Measurements from ENCODE around the gene MACROD2.

MACROD2 gene

GRCh38 chr20:16052456-16052855 is 2057.1 kb downstream of the MACROD2 start:
- TF ChIP-seq CTCF (conservative IDR thresholded peaks at IDR 0.05; ENCODE audit: low read depth, low read length) = no peak
- no peak for DNase-seq (ENCODE audit: low read depth)

GRCh38 chr20:16054985-16055384 is 2059.7 kb downstream of the MACROD2 start:
- DNase-seq (ENCODE audit: low read depth) = no peak
- no peak overlapping the region for H3K4me3 ChIP-seq (ENCODE audit: low read length)
- no peak for TF ChIP-seq CTCF (conservative IDR thresholded peaks at IDR 0.05; ENCODE audit: low read depth, low read length)

More at GRCh38 chr20:16052456-16052855, 2057.1 kb downstream of the MACROD2 start:
- H3K4me3 ChIP-seq (ENCODE audit: low read length) = no peak overlapping the region

GRCh38 chr20:16057651-16058050 is 2062.3 kb downstream of the MACROD2 start:
- DNase-seq (ENCODE audit: low read depth) = no peak
- H3K4me3 ChIP-seq (ENCODE audit: low read length) = no peak overlapping the region
- TF ChIP-seq CTCF (conservative IDR thresholded peaks at IDR 0.05; ENCODE audit: low read depth, low read length) = no peak

- TF ChIP-seq CTCF (conservative IDR thresholded peaks at IDR 0.05; ENCODE audit: low read depth, low read length) = no peak
- DNase-seq (ENCODE audit: low read depth) = no peak
- H3K4me3 ChIP-seq (ENCODE audit: low read length) = no peak overlapping the region
Measured at GRCh38 chr20:16058268-16058667, 2063.0 kb downstream of the MACROD2 start.

- DNase-seq (ENCODE audit: low read depth) = no peak
- no peak for TF ChIP-seq CTCF (conservative IDR thresholded peaks at IDR 0.05; ENCODE audit: low read depth, low read length)
- no peak overlapping the region for H3K4me3 ChIP-seq (ENCODE audit: low read length)
Measured at GRCh38 chr20:16059841-16060240, 2064.5 kb downstream of the MACROD2 start.

- DNase-seq (ENCODE audit: low read depth) = no peak
- TF ChIP-seq CTCF (conservative IDR thresholded peaks at IDR 0.05; ENCODE audit: low read depth, low read length) = no peak
- H3K4me3 ChIP-seq (ENCODE audit: low read length) = no peak overlapping the region
Measured at GRCh38 chr20:16061351-16061750, 2066.0 kb downstream of the MACROD2 start.

GRCh38 chr20:16062661-16063581 is 2067.6 kb downstream of the MACROD2 start:
- no peak for DNase-seq (ENCODE audit: low read depth)
- TF ChIP-seq CTCF (conservative IDR thresholded peaks at IDR 0.05; ENCODE audit: low read depth, low read length) = no peak
- no peak overlapping the region for H3K4me3 ChIP-seq (ENCODE audit: low read length)

All from retinal pigment epithelial cell (primary cell).